Measurements from ENCODE around the gene PRUNE2. TPM values are rescaled to one million over a fixed set of nuclear protein-coding genes. Genes with fewer than 3 reads are reported as not detected.

PRUNE2 gene
- total and polyA plus RNA-seq, 12 donors: 0.87 to 5.7 (median 1.6) TPM

DNA sequence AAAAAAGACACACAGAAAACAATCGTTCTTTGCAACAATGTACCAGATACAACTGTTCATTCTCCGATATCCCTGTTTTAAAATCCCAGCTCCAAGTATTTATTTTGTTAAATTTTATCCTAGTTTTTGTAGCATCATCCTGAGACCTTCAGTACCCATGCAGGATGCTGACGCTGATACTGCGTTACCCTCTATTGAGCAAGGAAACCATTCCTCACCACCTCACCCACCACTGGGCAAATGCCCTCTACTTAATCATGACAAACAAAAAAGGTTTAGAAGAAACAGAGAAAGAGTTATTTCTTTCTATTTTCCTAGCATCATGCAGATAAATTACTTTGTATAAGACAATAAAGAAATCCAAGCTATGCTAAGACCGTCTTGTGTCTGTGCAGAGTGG lies 277.8 kb downstream of the PRUNE2 start:
- intact Hi-C loops (cut with DNase I): no loop called here
- Histone ChIP-seq H3K27me3 (no peaks in the 10 kb centered on the region), H3K36me3 (no peaks in the 10 kb centered on the region), H3K27ac (no peak overlapping the region), H3K4me1 (peaks cover 0 to 22% (median 0%) of the 10 kb centered on the region in 9 donors), H3K9me3 (no peaks in the 10 kb centered on the region), H3K4me3 (no peak overlapping the region)
- no peak for DNase-seq
- TF ChIP-seq, protein P1, sequence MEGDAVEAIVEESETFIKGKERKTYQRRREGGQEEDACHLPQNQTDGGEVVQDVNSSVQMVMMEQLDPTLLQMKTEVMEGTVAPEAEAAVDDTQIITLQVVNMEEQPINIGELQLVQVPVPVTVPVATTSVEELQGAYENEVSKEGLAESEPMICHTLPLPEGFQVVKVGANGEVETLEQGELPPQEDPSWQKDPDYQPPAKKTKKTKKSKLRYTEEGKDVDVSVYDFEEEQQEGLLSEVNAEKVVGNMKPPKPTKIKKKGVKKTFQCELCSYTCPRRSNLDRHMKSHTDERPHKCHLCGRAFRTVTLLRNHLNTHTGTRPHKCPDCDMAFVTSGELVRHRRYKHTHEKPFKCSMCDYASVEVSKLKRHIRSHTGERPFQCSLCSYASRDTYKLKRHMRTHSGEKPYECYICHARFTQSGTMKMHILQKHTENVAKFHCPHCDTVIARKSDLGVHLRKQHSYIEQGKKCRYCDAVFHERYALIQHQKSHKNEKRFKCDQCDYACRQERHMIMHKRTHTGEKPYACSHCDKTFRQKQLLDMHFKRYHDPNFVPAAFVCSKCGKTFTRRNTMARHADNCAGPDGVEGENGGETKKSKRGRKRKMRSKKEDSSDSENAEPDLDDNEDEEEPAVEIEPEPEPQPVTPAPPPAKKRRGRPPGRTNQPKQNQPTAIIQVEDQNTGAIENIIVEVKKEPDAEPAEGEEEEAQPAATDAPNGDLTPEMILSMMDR (IDR thresholded peaks at IDR 0.05): no peak
- WGBS, 2 donors: 94 to 97% methylated on average over 5 of the region's 5 CpGs
- no peak for ATAC-seq

DNA sequence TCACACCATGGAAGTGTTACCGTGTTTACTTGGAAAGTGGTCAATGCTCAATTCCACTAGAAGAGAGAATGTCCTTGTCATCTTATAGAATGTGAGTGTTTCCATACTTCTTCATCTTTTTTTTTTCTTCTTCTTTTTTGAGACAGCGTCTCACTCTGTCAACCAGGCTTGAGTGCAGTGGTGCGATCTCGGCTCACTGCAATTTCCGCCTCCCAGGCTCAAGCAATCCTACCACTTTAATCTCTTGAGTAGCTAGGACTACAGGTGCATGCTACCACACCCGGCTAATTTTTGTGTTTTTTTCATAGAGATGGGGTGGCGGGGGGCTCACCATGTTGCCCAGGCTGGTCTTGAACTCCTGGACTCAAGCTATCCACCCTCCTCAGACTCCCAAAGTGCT lies 278.9 kb downstream of the PRUNE2 start:
- intact Hi-C loops (cut with DNase I): no loop called here
- TF ChIP-seq, protein P1 (IDR thresholded peaks at IDR 0.05): no peak
- no peak overlapping the region for H3K27ac ChIP-seq
- DNase-seq (no peak), ATAC-seq (no peak)
- no peaks in the 10 kb centered on the region for H3K9me3 ChIP-seq
- H3K36me3 ChIP-seq: no peaks in the 10 kb centered on the region
- no peaks in the 10 kb centered on the region for H3K27me3 ChIP-seq
- H3K4me1 ChIP-seq: peaks cover 0 to 22% (median 0%) of the 10 kb centered on the region in 9 donors
- WGBS, 2 donors: 80 to 82% methylated on average over 7 of the region's 7 CpGs
- H3K4me3 ChIP-seq: no peak overlapping the region

DNA sequence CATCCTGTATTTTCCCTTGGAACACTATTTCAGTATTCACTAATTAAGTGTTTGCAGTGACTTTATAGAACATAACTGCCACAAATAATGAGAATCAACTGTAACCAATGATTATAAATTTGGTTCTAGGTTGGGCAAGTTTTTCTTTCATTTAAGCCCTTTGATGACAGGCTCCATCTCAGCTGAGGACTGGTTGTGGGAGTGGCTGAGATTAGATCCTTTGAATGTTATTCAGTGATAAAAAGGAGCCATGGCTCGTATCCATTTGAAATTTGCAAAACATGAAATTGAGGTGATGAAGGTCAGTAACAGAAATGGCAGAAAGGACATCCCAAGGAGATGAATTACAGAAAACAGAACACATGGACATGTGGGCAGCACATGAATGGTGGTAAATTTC lies 279.8 kb downstream of the PRUNE2 start:
- Histone ChIP-seq H3K4me1 (peaks cover 0 to 26% (median 0%) of the 10 kb centered on the region in 9 donors), H3K27me3 (no peaks in the 10 kb centered on the region), H3K4me3 (no peak overlapping the region), H3K27ac (no peak overlapping the region), H3K9me3 (no peaks in the 10 kb centered on the region), H3K36me3 (no peaks in the 10 kb centered on the region)
- ATAC-seq (no peak), DNase-seq (no peak)
- TF ChIP-seq, protein P1 (IDR thresholded peaks at IDR 0.05): no peak
- intact Hi-C loops (cut with DNase I): no loop called here
- WGBS, 2 donors: 30 to 36% methylated on average over 1 of the region's 1 CpG

DNA sequence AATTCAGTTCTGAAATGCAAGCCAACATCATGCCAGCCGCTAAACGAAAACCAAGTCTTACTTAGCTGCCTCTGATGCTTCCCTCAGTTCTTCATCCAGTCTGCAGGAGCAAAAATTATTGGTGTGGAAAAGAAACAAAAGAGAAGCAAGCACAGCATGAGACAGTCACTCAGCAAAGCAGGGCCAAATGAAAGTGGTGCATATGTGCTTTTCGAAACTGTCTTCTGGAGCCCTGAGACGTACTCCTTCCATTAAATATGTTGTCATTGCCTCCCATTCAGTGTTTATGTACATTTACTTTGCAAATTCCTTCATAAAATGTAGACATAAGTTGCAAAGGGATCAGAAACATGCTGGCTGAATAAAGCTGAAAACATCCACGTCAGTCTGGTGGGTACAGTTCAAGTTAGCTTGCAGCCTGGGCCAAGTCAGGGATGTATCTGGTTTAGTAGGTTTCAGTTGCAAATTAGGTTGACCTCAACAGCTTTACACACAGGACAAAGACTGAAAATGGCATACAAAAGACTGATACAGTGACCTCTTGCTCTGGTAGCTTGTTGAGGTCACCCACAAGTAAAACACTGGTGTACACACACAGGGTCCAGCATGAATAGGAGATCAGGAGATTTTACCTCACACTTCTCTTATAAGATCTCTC lies 281.4 kb downstream of the PRUNE2 start:
- intact Hi-C loops (cut with DNase I): no loop called here
- H3K27ac ChIP-seq: peak overlapping the region in 1 of 10 donors; percentile 15
- ATAC-seq (no peak), DNase-seq (no peak)
- H3K9me3 ChIP-seq: no peaks in the 10 kb centered on the region
- 91 to 94% methylated on average over 5 of the region's 5 CpGs for WGBS, 2 donors
- TF ChIP-seq, protein P1 (IDR thresholded peaks at IDR 0.05): no peak
- no peaks in the 10 kb centered on the region for H3K36me3 ChIP-seq
- H3K4me1 ChIP-seq: peaks cover 0 to 40% (median 12%) of the 10 kb centered on the region in 9 donors
- H3K27me3 ChIP-seq: no peaks in the 10 kb centered on the region
- no peak overlapping the region for H3K4me3 ChIP-seq

Measured in heart right ventricle (tissue), 16 donors.